B cell (primary cell): ENCODE data around the gene SLC39A3. TPM values are rescaled to one million over a fixed set of nuclear protein-coding genes. Genes with fewer than 3 reads are reported as not detected.
A peak's percentile ranks its signal among the peaks of the same experiment; 100 is the strongest.

Source experiments
- ATAC-seq: fragments of 200-7000 bp; cut with Tn5 transposase; one replicate; pipeline ENCODE4 v1.10.0; 2021; ENCODE audit warnings: low read depth, mild to moderate bottlenecking, moderate number of reproducible peaks, moderate library complexity
- CTCF ChIA-PET: fragments of 350-600 bp; sonication (Branson Sonifier 250); formaldehyde crosslinking; loops from one replicate; lab custom pipeline; 2021; ENCODE audit warnings: antibody characterized with exemption, inconsistent platforms; lab: Charles Lee
- POLR2A ChIA-PET: fragments of 350-600 bp; sonication (Branson Sonifier 250); formaldehyde crosslinking; loops from one replicate; lab custom pipeline; 2021; ENCODE audit warnings: antibody characterized with exemption; lab: Charles Lee
- DNase-seq: peaks from one replicate; pipeline ENCODE4 v3.0.0; 2013
- H2AFZ ChIP-seq: 2 replicates; pipeline ENCODE4 v1.6.1; 2012; ENCODE audit warnings: mild to moderate bottlenecking, low read depth, low read length; ENCODE audit not compliant: insufficient read depth, poor library complexity, severe bottlenecking
- H3K27ac ChIP-seq, 2 donors: 1 replicate in 1 of 2; 2 replicates in 1 of 2; pipeline ENCODE4 v1.5.1; 2012 to 2013; ENCODE audit warnings: low read length in 2 of 2, mild to moderate bottlenecking in 2 of 2, moderate library complexity in 1 of 2
- H3K27me3 ChIP-seq, 4 experiments: fragments of 200-600 bp in 1 of 4; sonication (generic) in 1 of 4; replicated peaks in 1 of 4; 1 replicate in 2 of 4; 2 replicates in 2 of 4; pipeline versions ENCODE4 v1.6.1 to v1.7.0; 2013 to 2016; ENCODE audit warnings: low read length in 3 of 4, mild to moderate bottlenecking in 2 of 4, mixed read lengths in 1 of 4, moderate library complexity in 1 of 4; ENCODE audit not compliant: insufficient read depth in 4 of 4, control insufficient read depth in 3 of 4; ENCODE audit errors: control extremely low read depth in 1 of 4
- H3K36me3 ChIP-seq, 2 experiments: replicated peaks in 1 of 2; 1 replicate in 1 of 2; 2 replicates in 1 of 2; pipeline versions ENCODE4 v1.6.1 to v1.7.1; 2013; ENCODE audit warnings: low read length in 1 of 2; ENCODE audit not compliant: insufficient read depth in 2 of 2, control insufficient read depth in 1 of 2; ENCODE audit errors: control extremely low read depth in 1 of 2, extremely low read depth in 1 of 2
- H3K4me1 ChIP-seq, 2 donors: fragments of 200-600 bp in 1 of 2; sonication (generic) in 1 of 2; 1 replicate in 1 of 2; 2 replicates in 1 of 2; pipeline versions ENCODE4 v1.5.1 to v1.6.1; 2013 to 2017; ENCODE audit warnings: low read length in 2 of 2; ENCODE audit not compliant: control insufficient read depth in 2 of 2, insufficient read depth in 2 of 2
- H3K4me2 ChIP-seq: replicated peaks from 2 replicates; pipeline ENCODE3; 2012; ENCODE audit warnings: mild to moderate bottlenecking, low read depth, low read length; ENCODE audit not compliant: poor library complexity, severe bottlenecking
- H3K4me3 ChIP-seq, 5 experiments: fragments of 200-600 bp in 1 of 5; sonication (generic) in 1 of 5; 1 replicate in 3 of 5; 2 replicates in 2 of 5; pipeline versions ENCODE4 v1.5.1 to v1.7.0; 2011 to 2016; ENCODE audit warnings: low read length in 4 of 5, mild to moderate bottlenecking in 4 of 5, low read depth in 2 of 5, control low read depth in 1 of 5, moderate library complexity in 1 of 5; ENCODE audit not compliant: insufficient read depth in 1 of 5; ENCODE audit errors: control extremely low read depth in 1 of 5, extremely low read depth in 1 of 5
- H3K79me2 ChIP-seq: fragments of 200-600 bp; sonication (generic); one replicate; pipeline ENCODE4 v1.6.0; 2016; ENCODE audit warnings: low read length; ENCODE audit not compliant: control insufficient read depth, insufficient read depth
- H3K9ac ChIP-seq: fragments of 200-600 bp; sonication (generic); 2 replicates; pipeline ENCODE4 v1.6.1; 2017; ENCODE audit warnings: mild to moderate bottlenecking, low read length, moderate library complexity
- H3K9me3 ChIP-seq, 3 donors: one replicate each; pipeline versions ENCODE4 v1.6.1 to v1.7.1; 2013; ENCODE audit warnings: low read length in 2 of 3; ENCODE audit not compliant: control insufficient read depth in 2 of 3, insufficient read depth in 1 of 3; ENCODE audit errors: control extremely low read depth in 1 of 3
- H4K20me1 ChIP-seq: 2 replicates; pipeline ENCODE4 v1.6.0; 2012; ENCODE audit warnings: mild to moderate bottlenecking, low read length; ENCODE audit not compliant: insufficient read depth, control insufficient read depth, poor library complexity, severe bottlenecking
- H3K27ac Mint-ChIP-seq: one replicate; pipeline ENCODE4 v1.8.0; 2021; ENCODE audit warnings: mixed read lengths
- H3K27me3 Mint-ChIP-seq: one replicate; pipeline ENCODE4 v1.8.0; 2021; ENCODE audit warnings: mixed read lengths
- H3K4me1 Mint-ChIP-seq: one replicate; pipeline ENCODE4 v1.8.0; 2021; ENCODE audit warnings: mixed read lengths
- H3K4me3 Mint-ChIP-seq: one replicate; pipeline ENCODE4 v1.8.0; 2021; ENCODE audit warnings: mixed read lengths
- H3K9me3 Mint-ChIP-seq: one replicate; pipeline ENCODE4 v1.8.0; 2022; ENCODE audit warnings: mixed read lengths; ENCODE audit not compliant: insufficient read depth
- CTCF ChIP-seq: fragments of 200-600 bp; IDR thresholded peaks from one replicate; pipeline ENCODE4 v1.8.0; 2022; ENCODE audit warnings: antibody characterized with exemption, mild to moderate bottlenecking
- EZH2 ChIP-seq: IDR thresholded peaks from 2 replicates; pipeline ENCODE4 v1.6.1; 2012; ENCODE audit warnings: borderline replicate concordance, low read depth, mild to moderate bottlenecking, moderate library complexity, low read length; ENCODE audit not compliant: insufficient read depth, poor library complexity, severe bottlenecking
- WGBS: methylation state at CpG from one replicate; pipeline ENCODE4 v1.1.5; 2013; ENCODE audit warnings: missing lambda C conversion rate; ENCODE audit not compliant: insufficient coverage; 5-methylcytosine and 5-hydroxymethylcytosine counted together
- intact Hi-C: fragments of 100-400 bp; cut with micrococcal nuclease; formaldehyde crosslinking; loops from one replicate; pipeline ENCODE4 v1.10.0; 2022
- polyA plus RNA-seq: library from polyadenylated mRNA; depleted of rRNA; stranded (reverse); fragments of >200 nt; gene quantifications from 2 replicates; pipeline ENCODE4 v1.2.3, GENCODE V29; 2012
- total RNA-seq, 2 donors: library from RNA; stranded (reverse); fragments of 120-200 nt in 1 of 2; gene quantifications; 1 replicate in 1 of 2; 2 replicates in 1 of 2; pipeline versions ENCODE4 v1.2.3 to v1.2.4, GENCODE V29; 2013 to 2022

The SLC39A3 gene
- total and polyA plus RNA-seq, 2 donors (not counting 1 experiment from before 2014, with no cell fraction given) = 36.4 to 37.6 TPM

- intact Hi-C loops = no loop called here
- no peak overlapping the region for H2AFZ ChIP-seq
- DNase-seq = no peak
- peaks cover under 1 to 7% of the 10 kb centered on the region in 2 donors for H3K4me1 ChIP-seq
- no peak overlapping the region for H3K27ac Mint-ChIP-seq
- H3K4me3 Mint-ChIP-seq = no peak overlapping the region
- H3K9me3 ChIP-seq = peaks cover 0 to 14% (median 0%) of the 10 kb centered on the region in 3 donors
- H3K27me3 Mint-ChIP-seq = no peaks in the 10 kb centered on the region
- H3K9me3 Mint-ChIP-seq = no peaks in the 10 kb centered on the region
- CTCF ChIA-PET = interaction anchor here (1.6 kb wide), 1 partner anchor 84 kb away, joined by 6 read pairs; no protein-coding TSS in a partner anchor
- no peaks in the 10 kb centered on the region for H3K27me3 ChIP-seq
- peaks cover 5 to 35% of the 10 kb centered on the region in 2 experiments for H3K36me3 ChIP-seq
- no peak overlapping the region for H3K4me2 ChIP-seq
- H3K4me3 ChIP-seq = no peak overlapping the region
- POLR2A ChIA-PET = no interaction called here
- 95% methylated on average over 19 of the region's 33 CpGs for WGBS
- H3K4me1 Mint-ChIP-seq = peaks cover 27% of the 10 kb centered on the region
- no peak overlapping the region for H3K27ac ChIP-seq
- no peak for TF ChIP-seq CTCF
- TF ChIP-seq EZH2 = no peak
- H4K20me1 ChIP-seq = peaks cover 21% of the 10 kb centered on the region
- H3K79me2 ChIP-seq = peaks cover 33% of the 10 kb centered on the region
- ATAC-seq = no peak
- no peak overlapping the region for H3K9ac ChIP-seq
These were observed 7.6 kb downstream of the SLC39A3 start for GRCh38 chr19:2732157-2732725.

- WGBS = 94% methylated on average over 40 of the region's 41 CpGs
- TF ChIP-seq EZH2 = no peak
- no peak for TF ChIP-seq CTCF
- Histone ChIP-seq H3K9ac (no peak overlapping the region), H4K20me1 (peaks cover 19% of the 10 kb centered on the region), H3K27me3 (no peaks in the 10 kb centered on the region), H3K4me3 (no peak overlapping the region), H3K27ac (no peak overlapping the region), H2AFZ (no peak overlapping the region), H3K79me2 (peaks cover 28% of the 10 kb centered on the region), H3K9me3 (peaks cover 0 to 12% (median 0%) of the 10 kb centered on the region in 3 donors), H3K36me3 (peaks cover 5 to 27% of the 10 kb centered on the region in 2 experiments), H3K4me1 (peaks cover 9 to 15% of the 10 kb centered on the region in 2 donors), H3K4me2 (no peak overlapping the region)
- no peaks in the 10 kb centered on the region for H3K9me3 Mint-ChIP-seq
- no peaks in the 10 kb centered on the region for H3K27me3 Mint-ChIP-seq
- peaks cover 29% of the 10 kb centered on the region for H3K4me1 Mint-ChIP-seq
- CTCF ChIA-PET = interaction anchor here (1.6 kb wide), 1 partner anchor 83 kb away, joined by 6 read pairs; no protein-coding TSS in a partner anchor
- DNase-seq (peak; percentile 18), ATAC-seq (no peak)
- POLR2A ChIA-PET = interaction anchor here (0.5 kb wide), 1 partner anchor 33 kb away, joined by 3 read pairs; no protein-coding TSS in a partner anchor
- intact Hi-C loops = no loop called here
- no peak overlapping the region for H3K27ac Mint-ChIP-seq
- H3K4me3 Mint-ChIP-seq = no peak overlapping the region
These were observed 8.4 kb downstream of the SLC39A3 start for GRCh38 chr19:2731181-2731995.
